A549 (cell line): Measurements from ENCODE around the gene NPC1L1.

Experiments
- EP300 ChIP-seq, 2 experiments: fragments of >200 bp; sonication (Bioruptor Twin); formaldehyde crosslinking; IDR thresholded peaks; 2 replicates in 1 of 2; 3 replicates in 1 of 2; pipeline ENCODE4 v1.6.1; 2016 to 2017
- FOSB ChIP-seq: fragments of 250-450 bp; sonication (Bioruptor Pico); IDR thresholded peaks from 2 replicates; pipeline ENCODE4 v1.5.0; 2020; ENCODE audit warnings: mild to moderate bottlenecking, moderate library complexity
- MYC ChIP-seq: IDR thresholded peaks from 2 replicates; pipeline ENCODE4 v1.6.1; 2012; ENCODE audit warnings: mild to moderate bottlenecking, inconsistent platforms, low read length, improper control_type of control experiment, borderline replicate concordance
- NR3C1 ChIP-seq: fragments of >200 bp; sonication (Bioruptor Twin); formaldehyde crosslinking; IDR thresholded peaks from 3 replicates; pipeline ENCODE4 v1.6.1; 2017
- POLR2AphosphoS2 ChIP-seq: conservative IDR thresholded peaks from 2 replicates; pipeline ENCODE4 v1.6.1; 2012; ENCODE audit warnings: low read length, improper control_type of control experiment, inconsistent platforms
- RCOR1 ChIP-seq: fragments of 150-350 bp; IDR thresholded peaks from 2 replicates; pipeline ENCODE4 v1.6.1; 2014; ENCODE audit warnings: antibody characterized with exemption, low read length, low read depth
- RFX5 ChIP-seq: fragments of 450-650 bp; IDR thresholded peaks from 2 replicates; pipeline ENCODE4 v1.7.1; 2014; ENCODE audit warnings: antibody characterized with exemption, mild to moderate bottlenecking, moderate library complexity
- ZFP36 ChIP-seq: fragments of 450-650 bp; IDR thresholded peaks from 2 replicates; pipeline ENCODE4 v1.6.1; 2014; ENCODE audit warnings: borderline replicate concordance; ENCODE audit not compliant: partially characterized antibody
- TF ChIP-seq, protein P1 (sequence below): fragments of >200 bp; sonication (Bioruptor Twin); formaldehyde crosslinking; IDR thresholded peaks from 3 replicates; pipeline ENCODE4 v1.5.1; 2016
- TF ChIP-seq, protein P2 (sequence below): fragments of 450-650 bp; IDR thresholded peaks from 2 replicates; pipeline ENCODE4 v1.6.1; 2014; ENCODE audit warnings: antibody characterized with exemption
- TF ChIP-seq, protein P3 (sequence below): fragments of 250-450 bp; sonication (Bioruptor Pico); IDR thresholded peaks from 2 replicates; pipeline ENCODE4 v1.5.0; 2021; ENCODE audit warnings: mild to moderate bottlenecking, moderate library complexity, borderline replicate concordance

DNA sequence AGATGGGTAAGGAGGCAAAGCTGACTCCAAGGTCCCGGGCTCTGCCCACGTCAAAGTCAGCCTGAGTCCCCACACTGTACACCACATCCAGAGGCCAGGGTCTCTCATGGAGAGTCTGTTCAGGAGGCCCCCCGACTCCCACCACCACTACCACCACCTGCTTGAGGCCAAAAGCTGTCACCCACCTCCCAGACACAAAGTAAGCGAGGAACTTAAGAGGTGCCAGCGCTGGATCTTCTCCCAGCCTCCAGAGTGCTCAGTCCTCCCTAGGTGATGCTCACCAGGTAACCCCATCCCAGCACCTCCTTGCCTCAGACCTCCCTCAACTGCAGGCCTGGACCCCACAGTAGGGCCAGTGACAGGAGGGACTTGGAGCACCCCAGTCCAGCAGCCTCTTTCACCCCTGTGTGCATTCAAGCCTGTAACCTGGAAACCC lies 520 bp downstream of the NPC1L1 start:
- TF ChIP-seq FOSB (no peak), RCOR1 (no peak), POLR2AphosphoS2 (no peak), MYC (no peak), RFX5 (no peak), ZFP36 (no peak), NR3C1 (no peak), EP300 (IDR thresholded peaks at IDR 0.05) (no peak)
- TF ChIP-seq, protein P1, sequence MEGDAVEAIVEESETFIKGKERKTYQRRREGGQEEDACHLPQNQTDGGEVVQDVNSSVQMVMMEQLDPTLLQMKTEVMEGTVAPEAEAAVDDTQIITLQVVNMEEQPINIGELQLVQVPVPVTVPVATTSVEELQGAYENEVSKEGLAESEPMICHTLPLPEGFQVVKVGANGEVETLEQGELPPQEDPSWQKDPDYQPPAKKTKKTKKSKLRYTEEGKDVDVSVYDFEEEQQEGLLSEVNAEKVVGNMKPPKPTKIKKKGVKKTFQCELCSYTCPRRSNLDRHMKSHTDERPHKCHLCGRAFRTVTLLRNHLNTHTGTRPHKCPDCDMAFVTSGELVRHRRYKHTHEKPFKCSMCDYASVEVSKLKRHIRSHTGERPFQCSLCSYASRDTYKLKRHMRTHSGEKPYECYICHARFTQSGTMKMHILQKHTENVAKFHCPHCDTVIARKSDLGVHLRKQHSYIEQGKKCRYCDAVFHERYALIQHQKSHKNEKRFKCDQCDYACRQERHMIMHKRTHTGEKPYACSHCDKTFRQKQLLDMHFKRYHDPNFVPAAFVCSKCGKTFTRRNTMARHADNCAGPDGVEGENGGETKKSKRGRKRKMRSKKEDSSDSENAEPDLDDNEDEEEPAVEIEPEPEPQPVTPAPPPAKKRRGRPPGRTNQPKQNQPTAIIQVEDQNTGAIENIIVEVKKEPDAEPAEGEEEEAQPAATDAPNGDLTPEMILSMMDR, result no peak
- TF ChIP-seq, protein P2, sequence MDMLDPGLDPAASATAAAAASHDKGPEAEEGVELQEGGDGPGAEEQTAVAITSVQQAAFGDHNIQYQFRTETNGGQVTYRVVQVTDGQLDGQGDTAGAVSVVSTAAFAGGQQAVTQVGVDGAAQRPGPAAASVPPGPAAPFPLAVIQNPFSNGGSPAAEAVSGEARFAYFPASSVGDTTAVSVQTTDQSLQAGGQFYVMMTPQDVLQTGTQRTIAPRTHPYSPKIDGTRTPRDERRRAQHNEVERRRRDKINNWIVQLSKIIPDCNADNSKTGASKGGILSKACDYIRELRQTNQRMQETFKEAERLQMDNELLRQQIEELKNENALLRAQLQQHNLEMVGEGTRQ, result no peak
- TF ChIP-seq, protein P3, sequence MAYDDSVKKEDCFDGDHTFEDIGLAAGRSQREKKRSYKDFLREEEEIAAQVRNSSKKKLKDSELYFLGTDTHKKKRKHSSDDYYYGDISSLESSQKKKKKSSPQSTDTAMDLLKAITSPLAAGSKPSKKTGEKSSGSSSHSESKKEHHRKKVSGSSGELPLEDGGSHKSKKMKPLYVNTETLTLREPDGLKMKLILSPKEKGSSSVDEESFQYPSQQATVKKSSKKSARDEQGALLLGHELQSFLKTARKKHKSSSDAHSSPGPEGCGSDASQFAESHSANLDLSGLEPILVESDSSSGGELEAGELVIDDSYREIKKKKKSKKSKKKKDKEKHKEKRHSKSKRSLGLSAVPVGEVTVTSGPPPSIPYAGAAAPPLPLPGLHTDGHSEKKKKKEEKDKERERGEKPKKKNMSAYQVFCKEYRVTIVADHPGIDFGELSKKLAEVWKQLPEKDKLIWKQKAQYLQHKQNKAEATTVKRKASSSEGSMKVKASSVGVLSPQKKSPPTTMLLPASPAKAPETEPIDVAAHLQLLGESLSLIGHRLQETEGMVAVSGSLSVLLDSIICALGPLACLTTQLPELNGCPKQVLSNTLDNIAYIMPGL (CRISPR knock-in tag), result no peak
